T-helper 17 cell (primary cell): ENCODE data around the gene TBC1D8. TPM values are rescaled to one million over a fixed set of nuclear protein-coding genes. Genes with fewer than 3 reads are reported as not detected.

Experiments
- ATAC-seq: fragments of 150-1000 bp; cut with Tn5 transposase; 2 replicates; pipeline ENCODE4 v1.10.0; 2021; ENCODE audit warnings: mild to moderate bottlenecking, moderate library complexity
- DNase-seq, 3 donors: peaks; one replicate each; pipeline versions ENCODE4 v3.0.0 to v3.0.0-alpha.2; 2020 to 2021
- H3K9me3 ChIP-seq: one replicate; pipeline ENCODE4 v1.7.0; 2013; ENCODE audit warnings: low read length, mild to moderate bottlenecking; ENCODE audit not compliant: control insufficient read depth, poor library complexity, severe bottlenecking
- H3K27ac Mint-ChIP-seq: one replicate; pipeline ENCODE4 v1.8.0; 2022; ENCODE audit warnings: mild to moderate bottlenecking, moderate library complexity, mixed read lengths
- H3K27me3 Mint-ChIP-seq: one replicate; pipeline ENCODE4 v1.8.0; 2022; ENCODE audit warnings: mixed read lengths
- H3K36me3 Mint-ChIP-seq: one replicate; pipeline ENCODE4 v1.8.0; 2022; ENCODE audit warnings: low read depth, mixed read lengths
- H3K4me1 Mint-ChIP-seq: one replicate; pipeline ENCODE4 v1.8.0; 2022; ENCODE audit warnings: mild to moderate bottlenecking, mixed read lengths
- H3K4me3 Mint-ChIP-seq: one replicate; pipeline ENCODE4 v1.8.0; 2022; ENCODE audit warnings: mild to moderate bottlenecking, moderate library complexity, mixed read lengths
- total RNA-seq, 4 donors: library from RNA in 2 of 4; stranded (reverse) in 2 of 4; gene quantifications; one replicate each; pipeline ENCODE4 v1.2.3 and lab custom pipeline; 2022 to 2026

Gene TBC1D8
- total RNA-seq, 2 donors from 2014 or later, result 0.39 to 1.9 TPM

GRCh38 chr2:100964681-100965169 lies 186.5 kb downstream of the TBC1D8 start:
- Mint-ChIP-seq H3K4me3 (no peak overlapping the region), H3K36me3 (no peaks in the 10 kb centered on the region), H3K4me1 (peaks cover 6% of the 10 kb centered on the region), H3K27ac (no peak overlapping the region), H3K27me3 (no peaks in the 10 kb centered on the region)
- H3K9me3 ChIP-seq, result no peaks in the 10 kb centered on the region
- no peak for DNase-seq
- no peak for ATAC-seq

GRCh38 chr2:100964222-100964621 lies 187.0 kb downstream of the TBC1D8 start:
- H3K4me3 Mint-ChIP-seq, result peak overlapping the region; percentile 9
- DNase-seq, result no peak
- no peak for ATAC-seq
- no peaks in the 10 kb centered on the region for H3K36me3 Mint-ChIP-seq
- no peak overlapping the region for H3K27ac Mint-ChIP-seq
- H3K27me3 Mint-ChIP-seq, result no peaks in the 10 kb centered on the region
- H3K9me3 ChIP-seq, result no peaks in the 10 kb centered on the region
- peaks cover 7% of the 10 kb centered on the region for H3K4me1 Mint-ChIP-seq

GRCh38 chr2:100963026-100963375 lies 188.2 kb downstream of the TBC1D8 start:
- no peak for DNase-seq
- Mint-ChIP-seq H3K27ac (no peak overlapping the region), H3K27me3 (no peaks in the 10 kb centered on the region), H3K4me1 (peaks cover 7% of the 10 kb centered on the region), H3K36me3 (no peaks in the 10 kb centered on the region), H3K4me3 (no peak overlapping the region)
- no peaks in the 10 kb centered on the region for H3K9me3 ChIP-seq
- ATAC-seq, result no peak

GRCh38 chr2:100962366-100963025 lies 188.7 kb downstream of the TBC1D8 start:
- no peaks in the 10 kb centered on the region for H3K36me3 Mint-ChIP-seq
- no peaks in the 10 kb centered on the region for H3K27me3 Mint-ChIP-seq
- H3K27ac Mint-ChIP-seq, result no peak overlapping the region
- H3K9me3 ChIP-seq, result no peaks in the 10 kb centered on the region
- DNase-seq, result no peak
- no peak for ATAC-seq
- H3K4me3 Mint-ChIP-seq, result no peak overlapping the region
- peaks cover 7% of the 10 kb centered on the region for H3K4me1 Mint-ChIP-seq

DNA sequence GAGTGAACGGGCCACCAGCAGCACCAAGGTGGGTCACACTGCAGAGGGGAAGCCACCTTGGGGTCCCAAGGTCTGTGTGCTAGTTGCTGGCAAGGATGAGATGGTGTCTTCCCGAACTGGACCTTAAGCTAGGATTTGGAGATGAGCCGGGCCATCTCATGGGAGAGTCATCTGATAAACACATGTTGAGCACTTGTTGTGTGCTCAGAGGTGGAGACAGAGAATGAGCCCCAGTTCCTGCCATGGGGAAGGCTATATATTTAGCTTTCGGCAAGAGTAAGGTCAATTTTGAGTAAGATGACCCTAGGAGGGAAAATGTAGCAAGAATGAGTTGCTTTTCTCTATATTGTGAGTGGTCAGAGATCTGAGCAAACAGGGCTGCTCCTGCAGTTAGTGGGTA lies 190.5 kb downstream of the TBC1D8 start:
- DNase-seq (no peak), ATAC-seq (no peak)
- Mint-ChIP-seq H3K27me3 (peaks cover 7% of the 10 kb centered on the region), H3K4me3 (no peak overlapping the region), H3K4me1 (peaks cover 5% of the 10 kb centered on the region), H3K27ac (no peak overlapping the region), H3K36me3 (peaks cover 3% of the 10 kb centered on the region)
- H3K9me3 ChIP-seq, result no peaks in the 10 kb centered on the region

DNA sequence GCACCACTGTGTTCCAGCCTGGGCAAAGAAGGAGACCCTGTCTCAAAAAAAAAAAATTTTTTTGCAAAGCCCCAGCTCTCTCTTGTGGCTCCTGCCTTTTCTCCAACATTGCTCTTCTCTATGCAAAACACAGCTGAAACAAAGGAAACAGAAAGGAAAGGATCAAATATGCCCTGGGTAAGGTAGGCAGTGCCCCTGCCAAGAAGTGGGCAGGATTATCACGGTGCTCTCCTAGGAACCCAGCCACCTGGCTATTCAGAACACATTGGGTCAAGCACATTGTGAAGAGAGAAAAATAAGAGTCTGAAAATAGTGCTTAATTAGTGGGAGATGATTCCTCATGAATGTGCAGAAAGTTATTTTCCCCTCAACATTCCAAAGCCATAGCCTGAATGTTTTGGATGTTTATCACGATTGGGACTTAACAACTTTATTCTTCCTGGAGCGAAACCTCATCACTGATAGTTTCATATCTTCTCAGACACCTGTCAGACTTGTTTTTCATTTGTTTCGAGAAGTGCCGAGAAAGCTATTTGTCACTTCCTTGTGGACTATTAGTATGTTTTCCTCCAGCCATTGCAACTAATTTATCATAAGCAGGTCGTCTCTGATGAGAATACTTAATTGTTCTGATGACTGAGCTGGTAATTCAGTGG lies 191.8 kb downstream of the TBC1D8 start:
- H3K9me3 ChIP-seq, result no peaks in the 10 kb centered on the region
- Mint-ChIP-seq H3K4me3 (no peak overlapping the region), H3K36me3 (peaks cover 3% of the 10 kb centered on the region), H3K4me1 (peaks cover 5% of the 10 kb centered on the region), H3K27ac (no peak overlapping the region), H3K27me3 (peaks cover 7% of the 10 kb centered on the region)
- DNase-seq (no peak), ATAC-seq (no peak)

DNA sequence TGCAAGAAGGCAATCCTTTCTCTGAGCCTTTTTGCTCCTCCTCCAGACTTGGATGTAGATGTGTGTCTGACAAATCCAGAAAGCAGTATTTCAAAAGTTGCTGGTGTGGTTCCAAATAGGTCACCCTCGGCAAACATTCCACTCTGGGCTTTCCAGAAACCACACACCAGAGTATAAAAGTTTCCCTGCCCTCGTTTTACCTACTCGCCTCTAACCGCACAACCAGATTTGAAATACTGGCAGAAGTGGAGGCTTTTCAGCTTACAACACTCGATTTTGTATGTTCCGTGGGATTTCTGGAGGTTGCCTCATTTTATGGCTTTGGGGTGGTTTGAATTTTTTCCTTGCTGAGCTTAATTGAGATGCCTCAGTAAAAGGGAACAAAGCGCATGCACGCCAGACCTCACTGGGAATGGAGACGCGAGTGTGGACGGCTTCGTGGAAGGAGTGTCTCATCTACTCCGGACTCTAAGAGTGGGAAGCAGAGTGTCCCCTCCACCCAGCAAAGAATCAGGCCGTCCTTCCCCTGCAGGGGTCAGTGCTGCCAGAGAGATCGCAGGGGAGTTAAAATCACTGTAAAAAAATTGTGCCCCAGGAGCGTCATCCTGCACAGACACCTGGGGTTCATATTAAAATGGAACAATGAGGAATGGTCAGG lies 193.1 kb downstream of the TBC1D8 start:
- no peak for ATAC-seq
- Mint-ChIP-seq H3K4me1 (peaks cover 5% of the 10 kb centered on the region), H3K4me3 (no peak overlapping the region), H3K27ac (no peak overlapping the region), H3K27me3 (peaks cover 7% of the 10 kb centered on the region), H3K36me3 (peaks cover 5% of the 10 kb centered on the region)
- DNase-seq, result no peak
- H3K9me3 ChIP-seq, result no peaks in the 10 kb centered on the region

Other genes starting within 250 kb of the TBC1D8 start
- gene RPL31, start 149.1 kb downstream of the TBC1D8 start, total RNA-seq, result 1,000 to 10,000 TPM; 1,930 to 1,963 TPM
- 10 to 100 TPM; 48.3 to 48.5 TPM for gene CNOT11, start 101.5 kb upstream of the TBC1D8 start, total RNA-seq
- gene RNF149, start 157.3 kb upstream of the TBC1D8 start, total RNA-seq, result 100 to 1,000 TPM; 180 to 185 TPM
- gene CREG2, start 236.1 kb upstream of the TBC1D8 start, total RNA-seq, result under 1 TPM; 0.30 to 0.39 TPM